WTC11 (cell line): ENCODE results near the gene C6orf47.

Experiments
- CBFB ChIP-seq: sonication (generic); formaldehyde crosslinking; IDR thresholded peaks from 2 replicates; pipeline ENCODE4 v1.8.1; 2022; ENCODE audit warnings: mild to moderate bottlenecking, low read depth, missing genetic modification reagents
- CREM ChIP-seq: sonication (generic); formaldehyde crosslinking; IDR thresholded peaks from 2 replicates; pipeline ENCODE4 v1.8.1; 2022; ENCODE audit warnings: mild to moderate bottlenecking, missing genetic modification reagents, moderate library complexity
- CTCF ChIP-seq: fragments of 200-600 bp; IDR thresholded peaks from 2 replicates; pipeline ENCODE4 v1.8.0; 2022; ENCODE audit warnings: antibody characterized with exemption
- ETV6 ChIP-seq: sonication (generic); formaldehyde crosslinking; IDR thresholded peaks from 2 replicates; pipeline ENCODE4 v1.8.1; 2022; ENCODE audit warnings: mild to moderate bottlenecking, missing genetic modification reagents
- FOXP1 ChIP-seq: sonication (generic); formaldehyde crosslinking; IDR thresholded peaks from 2 replicates; pipeline ENCODE4 v1.8.0; 2022; ENCODE audit warnings: missing genetic modification reagents, mild to moderate bottlenecking, moderate library complexity, borderline replicate concordance
- NFYB ChIP-seq: sonication (generic); formaldehyde crosslinking; conservative IDR thresholded peaks from 2 replicates; pipeline ENCODE4 v1.8.0; 2022; ENCODE audit warnings: low read depth, missing genetic modification reagents
- ZNF138 ChIP-seq: sonication (generic); formaldehyde crosslinking; conservative IDR thresholded peaks from 2 replicates; pipeline ENCODE4 v1.8.1; 2022; ENCODE audit warnings: mild to moderate bottlenecking, moderate library complexity, missing genetic modification reagents
- TF ChIP-seq, protein P1 (sequence below): fragments of 250-450 bp; sonication (Bioruptor Pico); IDR thresholded peaks from 2 replicates; pipeline ENCODE4 v2.1.2; 2022; ENCODE audit warnings: mild to moderate bottlenecking, moderate library complexity
- TF ChIP-seq, protein P2 (sequence below): sonication (generic); formaldehyde crosslinking; IDR thresholded peaks from 2 replicates; pipeline ENCODE4 v1.8.0; 2022; ENCODE audit warnings: mild to moderate bottlenecking, missing genetic modification reagents
- TF ChIP-seq, protein P3 (sequence below): sonication (generic); formaldehyde crosslinking; IDR thresholded peaks from 2 replicates; pipeline ENCODE4 v1.8.0; 2022; ENCODE audit warnings: mild to moderate bottlenecking, missing genetic modification reagents
- TF ChIP-seq, protein P4 (sequence below): fragments of 250-450 bp; sonication (Bioruptor Pico); IDR thresholded peaks from 2 replicates; pipeline ENCODE4 v1.9.0; 2021; ENCODE audit warnings: mild to moderate bottlenecking
- TF ChIP-seq, protein P5 (sequence below): sonication (generic); formaldehyde crosslinking; IDR thresholded peaks from 2 replicates; pipeline ENCODE4 v1.8.1; 2023; ENCODE audit warnings: mild to moderate bottlenecking, missing genetic modification reagents, moderate library complexity

- TF ChIP-seq CTCF (no peak), CREM (CRISPR knock-in tag) (no peak), ETV6 (CRISPR knock-in tag) (no peak), FOXP1 (CRISPR knock-in tag) (no peak), ZNF138 (CRISPR knock-in tag) (no peak), CBFB (CRISPR knock-in tag) (no peak), NFYB (peak; percentile 5; the same call in 1 of the 2 replicates)
- TF ChIP-seq, protein P1, sequence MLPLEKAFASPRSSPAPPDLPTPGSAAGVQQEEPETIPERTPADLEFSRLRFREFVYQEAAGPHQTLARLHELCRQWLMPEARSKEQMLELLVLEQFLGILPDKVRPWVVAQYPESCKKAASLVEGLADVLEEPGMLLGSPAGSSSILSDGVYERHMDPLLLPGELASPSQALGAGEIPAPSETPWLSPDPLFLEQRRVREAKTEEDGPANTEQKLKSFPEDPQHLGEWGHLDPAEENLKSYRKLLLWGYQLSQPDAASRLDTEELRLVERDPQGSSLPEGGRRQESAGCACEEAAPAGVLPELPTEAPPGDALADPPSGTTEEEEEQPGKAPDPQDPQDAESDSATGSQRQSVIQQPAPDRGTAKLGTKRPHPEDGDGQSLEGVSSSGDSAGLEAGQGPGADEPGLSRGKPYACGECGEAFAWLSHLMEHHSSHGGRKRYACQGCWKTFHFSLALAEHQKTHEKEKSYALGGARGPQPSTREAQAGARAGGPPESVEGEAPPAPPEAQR (CRISPR knock-in tag), result no peak
- TF ChIP-seq, protein P2, sequence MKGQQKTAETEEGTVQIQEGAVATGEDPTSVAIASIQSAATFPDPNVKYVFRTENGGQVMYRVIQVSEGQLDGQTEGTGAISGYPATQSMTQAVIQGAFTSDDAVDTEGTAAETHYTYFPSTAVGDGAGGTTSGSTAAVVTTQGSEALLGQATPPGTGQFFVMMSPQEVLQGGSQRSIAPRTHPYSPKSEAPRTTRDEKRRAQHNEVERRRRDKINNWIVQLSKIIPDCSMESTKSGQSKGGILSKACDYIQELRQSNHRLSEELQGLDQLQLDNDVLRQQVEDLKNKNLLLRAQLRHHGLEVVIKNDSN (CRISPR knock-in tag), result no peak
- TF ChIP-seq, protein P3, sequence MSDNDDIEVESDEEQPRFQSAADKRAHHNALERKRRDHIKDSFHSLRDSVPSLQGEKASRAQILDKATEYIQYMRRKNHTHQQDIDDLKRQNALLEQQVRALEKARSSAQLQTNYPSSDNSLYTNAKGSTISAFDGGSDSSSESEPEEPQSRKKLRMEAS (CRISPR knock-in tag), result no peak; the same call in 1 of the 2 replicates
- TF ChIP-seq, protein P4, sequence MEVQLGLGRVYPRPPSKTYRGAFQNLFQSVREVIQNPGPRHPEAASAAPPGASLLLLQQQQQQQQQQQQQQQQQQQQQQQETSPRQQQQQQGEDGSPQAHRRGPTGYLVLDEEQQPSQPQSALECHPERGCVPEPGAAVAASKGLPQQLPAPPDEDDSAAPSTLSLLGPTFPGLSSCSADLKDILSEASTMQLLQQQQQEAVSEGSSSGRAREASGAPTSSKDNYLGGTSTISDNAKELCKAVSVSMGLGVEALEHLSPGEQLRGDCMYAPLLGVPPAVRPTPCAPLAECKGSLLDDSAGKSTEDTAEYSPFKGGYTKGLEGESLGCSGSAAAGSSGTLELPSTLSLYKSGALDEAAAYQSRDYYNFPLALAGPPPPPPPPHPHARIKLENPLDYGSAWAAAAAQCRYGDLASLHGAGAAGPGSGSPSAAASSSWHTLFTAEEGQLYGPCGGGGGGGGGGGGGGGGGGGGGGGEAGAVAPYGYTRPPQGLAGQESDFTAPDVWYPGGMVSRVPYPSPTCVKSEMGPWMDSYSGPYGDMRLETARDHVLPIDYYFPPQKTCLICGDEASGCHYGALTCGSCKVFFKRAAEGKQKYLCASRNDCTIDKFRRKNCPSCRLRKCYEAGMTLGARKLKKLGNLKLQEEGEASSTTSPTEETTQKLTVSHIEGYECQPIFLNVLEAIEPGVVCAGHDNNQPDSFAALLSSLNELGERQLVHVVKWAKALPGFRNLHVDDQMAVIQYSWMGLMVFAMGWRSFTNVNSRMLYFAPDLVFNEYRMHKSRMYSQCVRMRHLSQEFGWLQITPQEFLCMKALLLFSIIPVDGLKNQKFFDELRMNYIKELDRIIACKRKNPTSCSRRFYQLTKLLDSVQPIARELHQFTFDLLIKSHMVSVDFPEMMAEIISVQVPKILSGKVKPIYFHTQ (CRISPR knock-in tag), result no peak
- TF ChIP-seq, protein P5, sequence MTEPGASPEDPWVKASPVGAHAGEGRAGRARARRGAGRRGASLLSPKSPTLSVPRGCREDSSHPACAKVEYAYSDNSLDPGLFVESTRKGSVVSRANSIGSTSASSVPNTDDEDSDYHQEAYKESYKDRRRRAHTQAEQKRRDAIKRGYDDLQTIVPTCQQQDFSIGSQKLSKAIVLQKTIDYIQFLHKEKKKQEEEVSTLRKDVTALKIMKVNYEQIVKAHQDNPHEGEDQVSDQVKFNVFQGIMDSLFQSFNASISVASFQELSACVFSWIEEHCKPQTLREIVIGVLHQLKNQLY, result no peak
Measured at GRCh38 chr6:31651602-31652191, 8.9 kb downstream of the C6orf47 start.
